ENCODE measurements around the gene FADS2. TPM values are rescaled to one million over a fixed set of nuclear protein-coding genes. Genes with fewer than 3 reads are reported as not detected.

FADS2 gene
- total and polyA plus RNA-seq, 2 experiments from 2014 or later: 124 to 392 TPM

DNA sequence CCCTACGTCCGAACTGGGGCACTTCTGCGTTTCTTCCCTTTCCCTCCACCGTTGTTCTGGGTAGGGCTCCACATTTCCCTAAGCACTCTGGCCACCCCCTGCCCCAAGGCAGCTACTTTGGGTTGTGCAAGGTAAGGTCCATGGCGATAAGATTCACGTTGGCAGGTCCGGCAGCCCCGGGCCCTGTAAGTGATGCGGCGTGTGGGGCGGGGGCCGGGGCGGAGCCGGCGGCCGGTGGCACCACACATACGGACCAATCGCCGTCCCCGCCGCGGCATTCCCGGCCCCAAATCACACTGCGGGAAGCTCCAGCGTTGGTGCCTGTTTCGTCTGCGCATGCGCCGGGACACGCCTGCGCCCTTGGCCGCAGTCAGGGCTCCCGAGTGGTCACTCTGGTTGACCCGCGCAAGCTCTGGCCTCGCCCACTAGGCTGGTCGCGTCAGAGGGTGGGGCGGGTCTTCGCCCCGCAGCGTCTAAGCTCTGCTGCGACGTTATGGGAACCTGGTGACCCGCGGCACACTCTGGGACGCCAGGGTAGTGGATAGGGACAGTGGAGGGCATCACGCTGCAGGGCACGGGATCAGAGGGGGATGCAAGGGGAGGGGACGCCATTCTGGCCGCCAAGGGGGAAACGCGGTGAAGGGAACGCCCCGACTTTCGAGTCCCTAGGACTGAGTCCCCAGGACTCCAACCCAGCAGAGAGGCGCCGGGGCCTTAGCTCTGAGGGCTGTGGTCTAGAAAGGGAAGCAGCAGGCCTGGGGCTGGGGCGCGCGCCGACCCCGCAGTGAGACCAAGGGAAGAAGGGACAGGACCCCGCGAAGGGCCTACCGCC, 12.9 kb upstream of the FADS2 start:
- ATAC-seq (peak; percentile 71), DNase-seq (ENCODE audit: low spot score) (peak; percentile 97)
- Histone ChIP-seq H3K27ac (ENCODE audit: low read depth) (peak overlapping the region; percentile 98), H3K4me1 (ENCODE audit: insufficient read depth) (peaks cover 11% of the 10 kb centered on the region), H4K20me1 (replicated peaks; ENCODE audit: insufficient read depth) (peaks cover 13% of the 10 kb centered on the region; the same call in 1 of the 2 replicates), H3K27me3 (ENCODE audit: insufficient read depth) (no peaks in the 10 kb centered on the region), H3K9me2 (ENCODE audit: insufficient read depth) (peaks cover 5% of the 10 kb centered on the region; the same call in 1 of the 2 replicates), H3K79me2 (replicated peaks; ENCODE audit: insufficient read depth) (peaks cover 53% of the 10 kb centered on the region), H2AFZ (no peak overlapping the region), H3K4me2 (peak overlapping the region; percentile 77), H3K36me3 (ENCODE audit: insufficient read depth) (peaks cover 24% of the 10 kb centered on the region), H3F3A (replicated peaks; ENCODE audit: low read depth) (peaks cover 12% of the 10 kb centered on the region), H3K4me3 (peak overlapping the region; percentile 89)
- Mint-ChIP-seq H3K4me3 (peak overlapping the region; percentile 96), H3K27me3 (ENCODE audit: insufficient read depth, low read depth, poor library complexity) (peaks cover 20% of the 10 kb centered on the region), H3K36me3 (ENCODE audit: low read depth) (peaks cover 52% of the 10 kb centered on the region), H3K4me1 (peaks cover 15% of the 10 kb centered on the region), H3K27ac (peak overlapping the region; percentile 99), H3K9me3 (no peaks in the 10 kb centered on the region; the same call in 2 of the 3 replicates)
- 0 out of 2 replicates have a peak, but pooled peaks have one; percentile 12 for TF ChIP-seq ETS1 (IDR thresholded peaks at IDR 0.05)
- TF ChIP-seq POLR2AphosphoS5 (IDR thresholded peaks at IDR 0.05; ENCODE audit: low read depth): peak; percentile 99
- peak; percentile 75 for TF ChIP-seq CREB1 (CRISPR knock-in tag; IDR thresholded peaks at IDR 0.05; ENCODE audit: low read depth)
- TF ChIP-seq ZNF462 (CRISPR knock-in tag; IDR thresholded peaks at IDR 0.05): no peak
- TF ChIP-seq EZH2 (IDR thresholded peaks at IDR 0.05; ENCODE audit: low read depth, unreplicated experiment): no peak
